Epithelial cell of esophagus (primary cell): ENCODE results near the gene SLC12A1.

ENCODE experiments used
- DNase-seq: peaks from one replicate; pipeline ENCODE4 v3.0.0; 2010; ENCODE audit warnings: low read depth
- H3K4me3 ChIP-seq: 2 replicates; pipeline ENCODE4 v1.5.1; 2011; ENCODE audit warnings: mild to moderate bottlenecking, low read length, control low read depth
- TF ChIP-seq, protein P1 (sequence below): IDR thresholded peaks from 2 replicates; pipeline ENCODE4 v1.5.1; 2011; ENCODE audit warnings: low read depth, mild to moderate bottlenecking, low read length, control low read depth, inconsistent platforms; ENCODE audit not compliant: insufficient read depth; ENCODE audit errors: missing control alignments

SLC12A1 gene

DNA sequence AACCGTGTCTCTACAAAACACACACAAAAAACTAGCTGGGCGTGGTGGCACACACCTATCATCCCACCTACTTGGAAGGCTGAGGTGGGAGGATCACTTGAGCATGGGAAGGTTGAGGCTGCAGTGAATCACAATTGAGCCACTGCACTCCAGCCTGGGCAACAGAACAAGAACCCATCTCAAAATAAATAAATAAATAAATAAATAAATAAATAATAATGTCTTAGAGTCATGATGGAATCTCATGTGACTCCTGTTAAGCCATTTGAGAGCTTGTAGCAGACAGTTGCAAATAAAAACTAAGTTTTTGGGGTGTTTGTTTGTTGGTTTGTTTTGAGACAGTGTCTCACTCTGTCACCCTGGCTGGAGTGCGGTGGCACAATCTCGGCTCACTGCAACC is 33.2 kb downstream of the SLC12A1 start:
- no peak overlapping the region for H3K4me3 ChIP-seq
- TF ChIP-seq, protein P1, sequence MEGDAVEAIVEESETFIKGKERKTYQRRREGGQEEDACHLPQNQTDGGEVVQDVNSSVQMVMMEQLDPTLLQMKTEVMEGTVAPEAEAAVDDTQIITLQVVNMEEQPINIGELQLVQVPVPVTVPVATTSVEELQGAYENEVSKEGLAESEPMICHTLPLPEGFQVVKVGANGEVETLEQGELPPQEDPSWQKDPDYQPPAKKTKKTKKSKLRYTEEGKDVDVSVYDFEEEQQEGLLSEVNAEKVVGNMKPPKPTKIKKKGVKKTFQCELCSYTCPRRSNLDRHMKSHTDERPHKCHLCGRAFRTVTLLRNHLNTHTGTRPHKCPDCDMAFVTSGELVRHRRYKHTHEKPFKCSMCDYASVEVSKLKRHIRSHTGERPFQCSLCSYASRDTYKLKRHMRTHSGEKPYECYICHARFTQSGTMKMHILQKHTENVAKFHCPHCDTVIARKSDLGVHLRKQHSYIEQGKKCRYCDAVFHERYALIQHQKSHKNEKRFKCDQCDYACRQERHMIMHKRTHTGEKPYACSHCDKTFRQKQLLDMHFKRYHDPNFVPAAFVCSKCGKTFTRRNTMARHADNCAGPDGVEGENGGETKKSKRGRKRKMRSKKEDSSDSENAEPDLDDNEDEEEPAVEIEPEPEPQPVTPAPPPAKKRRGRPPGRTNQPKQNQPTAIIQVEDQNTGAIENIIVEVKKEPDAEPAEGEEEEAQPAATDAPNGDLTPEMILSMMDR: no peak
- no peak for DNase-seq

- H3K4me3 ChIP-seq: no peak overlapping the region
- no peak for DNase-seq
- TF ChIP-seq, protein P1: no peak
Observed at GRCh38 chr15:48242015-48242414, 35.9 kb downstream of the SLC12A1 start.

DNA sequence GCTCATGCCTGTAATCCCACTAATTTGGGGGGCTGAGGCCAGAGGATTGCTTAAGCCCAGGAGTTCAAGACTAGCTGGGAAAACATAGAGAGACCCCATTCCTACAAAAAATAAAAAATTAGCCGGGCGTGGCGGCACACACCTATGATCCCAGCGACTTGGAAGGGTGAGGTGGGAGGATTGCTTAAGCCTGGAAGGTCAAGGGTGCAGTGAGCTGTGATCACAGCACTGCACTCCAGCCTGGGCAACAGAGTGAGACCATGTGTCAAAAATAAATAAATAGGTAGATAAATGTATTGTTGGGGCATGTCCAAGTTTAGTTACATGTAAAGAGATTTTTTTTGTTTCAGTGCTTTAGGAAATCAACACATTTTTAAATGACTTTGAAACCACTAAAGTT is 36.4 kb downstream of the SLC12A1 start:
- DNase-seq: no peak

DNA sequence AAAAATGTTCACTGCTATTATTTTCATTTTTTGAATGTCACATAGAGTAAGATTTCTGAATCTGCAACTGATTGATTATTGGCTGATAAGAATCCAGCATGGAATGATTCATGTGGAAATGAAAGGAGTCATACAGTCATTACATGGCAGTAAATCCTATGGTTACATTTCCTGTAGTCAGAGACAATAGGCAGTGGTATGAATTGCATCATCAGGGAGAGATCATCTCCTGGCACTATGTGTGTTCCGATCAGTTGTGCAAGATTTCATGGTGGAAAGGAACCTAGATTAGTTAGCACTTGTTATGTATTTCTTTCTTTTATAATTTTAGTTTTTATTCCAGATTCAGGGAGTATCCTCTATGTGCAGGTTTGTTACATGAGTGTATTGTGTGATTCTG is 38.8 kb downstream of the SLC12A1 start:
- TF ChIP-seq, protein P1: no peak
- peak; percentile 89 for DNase-seq
- H3K4me3 ChIP-seq: no peak overlapping the region

More for the DNA sequence above, 36.4 kb downstream of the SLC12A1 start:
- TF ChIP-seq, protein P1: no peak
- no peak overlapping the region for H3K4me3 ChIP-seq

DNA sequence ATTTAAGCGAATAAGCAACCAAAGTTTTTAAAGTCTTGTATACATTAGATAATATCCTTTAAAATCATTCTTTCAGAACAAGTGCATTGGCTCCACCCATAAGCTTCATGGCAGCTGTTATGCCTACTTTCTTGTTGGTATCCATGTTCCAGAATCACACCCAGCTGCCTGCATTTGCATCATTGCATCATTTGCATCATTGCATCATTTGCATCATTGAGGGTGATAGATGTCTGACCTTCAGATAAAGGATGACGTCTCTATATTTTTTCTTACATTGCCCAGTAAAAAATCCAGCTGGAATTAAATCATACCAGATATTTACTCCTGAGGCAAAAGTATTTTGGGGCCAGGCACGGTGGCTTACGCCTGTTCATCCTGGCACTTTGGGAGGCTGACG is 42.3 kb downstream of the SLC12A1 start:
- no peak for DNase-seq
- no peak overlapping the region for H3K4me3 ChIP-seq

GRCh38 chr15:48250640-48251076 is 44.6 kb downstream of the SLC12A1 start:
- no peak overlapping the region for H3K4me3 ChIP-seq
- TF ChIP-seq, protein P1: peak; percentile 73
- DNase-seq: peak; percentile 79

More for the DNA sequence above, 42.3 kb downstream of the SLC12A1 start:
- TF ChIP-seq, protein P1: no peak

DNA sequence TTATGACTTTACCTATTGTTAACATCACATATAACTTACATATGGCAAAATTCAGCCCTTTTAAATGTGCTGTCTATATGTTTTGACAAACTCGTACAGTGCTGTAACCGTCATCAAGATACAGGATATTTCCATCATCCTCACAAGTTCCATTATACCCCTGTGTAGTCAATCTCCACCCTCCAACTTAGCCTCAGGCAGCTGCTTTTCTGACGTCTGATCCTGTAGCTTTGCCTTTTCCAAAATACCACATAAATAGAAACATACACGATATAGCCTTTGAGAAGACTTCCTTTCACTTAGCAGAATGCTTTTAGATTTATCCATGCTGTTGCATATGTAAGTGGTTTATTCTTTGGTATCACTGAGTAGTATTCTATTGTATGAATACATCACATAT is 47.1 kb downstream of the SLC12A1 start:
- TF ChIP-seq, protein P1: no peak
- no peak overlapping the region for H3K4me3 ChIP-seq
- DNase-seq: no peak
